OCI-LY3 (cell line): ENCODE measurements around the gene GLCE.

ENCODE experiments used
- H2AFZ ChIP-seq: fragments of 200-600, 300-600 bp; shearing (Covaris generic); 2 replicates; pipeline ENCODE4 v1.6.0; 2014; ENCODE audit warnings: antibody characterized with exemption, low read depth, low read length
- H3K27ac ChIP-seq: fragments of 200-600, 300-600 bp; sonication (generic); 2 replicates; pipeline ENCODE4 v1.5.1; 2014; ENCODE audit warnings: mild to moderate bottlenecking, low read length, moderate library complexity, mixed read lengths
- H3K27me3 ChIP-seq: fragments of 200-600, 300-600 bp; sonication (generic); 2 replicates; pipeline ENCODE4 v1.6.1; 2014; ENCODE audit warnings: low read depth, low read length, mixed read lengths
- H3K36me3 ChIP-seq: fragments of 200-600, 300-600 bp; sonication (generic); replicated peaks from 2 replicates; pipeline ENCODE3; 2014; ENCODE audit warnings: low read depth, low read length, mixed read lengths
- H3K4me1 ChIP-seq: fragments of 300-600, 200-600 bp; sonication (generic); 2 replicates; pipeline ENCODE4 v1.6.1; 2014; ENCODE audit warnings: low read length, mixed read lengths
- H3K4me2 ChIP-seq: fragments of 200-600, 300-600 bp; sonication (generic); 2 replicates; pipeline ENCODE4 v1.6.1; 2014; ENCODE audit warnings: low read length, mixed read lengths
- H3K4me3 ChIP-seq: fragments of 300-600, 200-600 bp; sonication (generic); 2 replicates; pipeline ENCODE4 v1.5.1; 2014; ENCODE audit warnings: antibody characterized with exemption, mild to moderate bottlenecking, low read length, moderate library complexity
- H3K79me2 ChIP-seq: fragments of 300-600, 200-600 bp; shearing (Covaris generic); 2 replicates; pipeline ENCODE4 v1.6.1; 2014; ENCODE audit warnings: mild to moderate bottlenecking, low read length, mixed read lengths
- H3K9ac ChIP-seq: fragments of 300-600, 200-600 bp; shearing (Covaris generic); 2 replicates; pipeline ENCODE4 v1.6.0; 2014; ENCODE audit warnings: mild to moderate bottlenecking, low read length, moderate library complexity
- H3K9me3 ChIP-seq: fragments of 200-600, 300-600 bp; shearing (Covaris generic); 2 replicates; pipeline ENCODE4 v1.6.1; 2014; ENCODE audit warnings: low read length, mixed read lengths; ENCODE audit not compliant: insufficient read depth
- H4K20me1 ChIP-seq: fragments of 200-600, 300-600 bp; sonication (generic); 2 replicates; pipeline ENCODE4 v1.6.1; 2016; ENCODE audit warnings: low read length, mixed read lengths; ENCODE audit not compliant: insufficient read depth
- EZH2phosphoT487 ChIP-seq: fragments of 200-600 bp; shearing (Covaris generic); IDR thresholded peaks from 2 replicates; pipeline ENCODE4 v1.6.1; 2018; ENCODE audit warnings: antibody characterized with exemption, mixed run types, low read depth
- TF ChIP-seq, protein P1 (sequence below): fragments of 200-600, 300-600 bp; sonication (generic); IDR thresholded peaks from 2 replicates; pipeline ENCODE4 v1.5.1; 2014; ENCODE audit warnings: antibody characterized with exemption, low read length, low read depth

GLCE gene

DNA sequence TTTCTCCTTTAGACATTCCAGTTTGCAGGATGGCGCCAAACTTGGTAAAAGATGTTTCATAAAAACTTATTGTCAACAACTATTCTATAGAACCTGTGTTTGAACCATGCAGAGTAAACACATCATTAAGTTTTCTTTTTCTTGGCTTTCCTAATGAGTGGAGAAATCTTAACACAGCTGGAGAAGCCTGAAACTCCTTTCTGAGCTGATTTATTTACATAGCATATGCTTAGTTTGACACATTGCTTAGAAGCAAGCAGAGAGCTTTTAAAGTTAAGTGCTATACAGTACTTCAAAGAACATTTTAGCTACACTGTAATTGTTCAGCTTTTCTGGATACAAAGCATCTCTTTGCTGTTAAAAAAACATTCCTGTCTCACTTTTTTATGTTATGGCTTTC, 77.3 kb downstream of the GLCE start:
- Histone ChIP-seq H2AFZ (no peak overlapping the region), H3K27ac (no peak overlapping the region), H3K9me3 (no peaks in the 10 kb centered on the region), H3K79me2 (no peaks in the 10 kb centered on the region), H3K4me3 (no peak overlapping the region), H3K4me2 (no peak overlapping the region), H3K9ac (no peak overlapping the region), H3K36me3 (no peaks in the 10 kb centered on the region), H3K4me1 (no peaks in the 10 kb centered on the region), H3K27me3 (no peaks in the 10 kb centered on the region), H4K20me1 (no peaks in the 10 kb centered on the region)
- TF ChIP-seq, protein P1, sequence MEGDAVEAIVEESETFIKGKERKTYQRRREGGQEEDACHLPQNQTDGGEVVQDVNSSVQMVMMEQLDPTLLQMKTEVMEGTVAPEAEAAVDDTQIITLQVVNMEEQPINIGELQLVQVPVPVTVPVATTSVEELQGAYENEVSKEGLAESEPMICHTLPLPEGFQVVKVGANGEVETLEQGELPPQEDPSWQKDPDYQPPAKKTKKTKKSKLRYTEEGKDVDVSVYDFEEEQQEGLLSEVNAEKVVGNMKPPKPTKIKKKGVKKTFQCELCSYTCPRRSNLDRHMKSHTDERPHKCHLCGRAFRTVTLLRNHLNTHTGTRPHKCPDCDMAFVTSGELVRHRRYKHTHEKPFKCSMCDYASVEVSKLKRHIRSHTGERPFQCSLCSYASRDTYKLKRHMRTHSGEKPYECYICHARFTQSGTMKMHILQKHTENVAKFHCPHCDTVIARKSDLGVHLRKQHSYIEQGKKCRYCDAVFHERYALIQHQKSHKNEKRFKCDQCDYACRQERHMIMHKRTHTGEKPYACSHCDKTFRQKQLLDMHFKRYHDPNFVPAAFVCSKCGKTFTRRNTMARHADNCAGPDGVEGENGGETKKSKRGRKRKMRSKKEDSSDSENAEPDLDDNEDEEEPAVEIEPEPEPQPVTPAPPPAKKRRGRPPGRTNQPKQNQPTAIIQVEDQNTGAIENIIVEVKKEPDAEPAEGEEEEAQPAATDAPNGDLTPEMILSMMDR: no peak
- TF ChIP-seq EZH2phosphoT487: no peak

DNA sequence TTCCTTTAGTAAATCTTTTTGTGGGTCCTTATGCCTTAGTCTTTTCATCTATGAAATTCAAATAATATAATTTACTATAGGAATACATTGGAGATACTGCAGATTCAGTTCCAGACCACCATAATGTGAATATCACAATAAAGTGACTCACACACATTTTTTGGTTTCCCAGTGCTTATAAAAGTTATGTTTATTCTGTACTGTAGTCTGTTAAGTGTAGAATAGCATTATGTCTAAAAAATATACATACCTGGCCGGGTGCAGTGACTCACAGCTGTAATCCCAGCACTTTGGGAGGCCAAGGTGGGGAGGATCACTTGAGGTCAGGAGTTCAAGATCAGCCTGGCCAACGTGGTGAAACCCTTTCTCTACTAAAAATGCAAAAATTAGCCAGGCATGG, 84.4 kb downstream of the GLCE start:
- no peaks in the 10 kb centered on the region for H3K9me3 ChIP-seq
- no peak overlapping the region for H3K4me2 ChIP-seq
- H3K36me3 ChIP-seq: no peaks in the 10 kb centered on the region
- no peaks in the 10 kb centered on the region for H3K4me1 ChIP-seq
- no peaks in the 10 kb centered on the region for H3K27me3 ChIP-seq
- TF ChIP-seq EZH2phosphoT487: no peak
- TF ChIP-seq, protein P1: no peak
- H2AFZ ChIP-seq: no peak overlapping the region
- no peak overlapping the region for H3K9ac ChIP-seq
- H3K27ac ChIP-seq: no peak overlapping the region
- no peak overlapping the region for H3K4me3 ChIP-seq
- no peaks in the 10 kb centered on the region for H4K20me1 ChIP-seq
- no peaks in the 10 kb centered on the region for H3K79me2 ChIP-seq

DNA sequence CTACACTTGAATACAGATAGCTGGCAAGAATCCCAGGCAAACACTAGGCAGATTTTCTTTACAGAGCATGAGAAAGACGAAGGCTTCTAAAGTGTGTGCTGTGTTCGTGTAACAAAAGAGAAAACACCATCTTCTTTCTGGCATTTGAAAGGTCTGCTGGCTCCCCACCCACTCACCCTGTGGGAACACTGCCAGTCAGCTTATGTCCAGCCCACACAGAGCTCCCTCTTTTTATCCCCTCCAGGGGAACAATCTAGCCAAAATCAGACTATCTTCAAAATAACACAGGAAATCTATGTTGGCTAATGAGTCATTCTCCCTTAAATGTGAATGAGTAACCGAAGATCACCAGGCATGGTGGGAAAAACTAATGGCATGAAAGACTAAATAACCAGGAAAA, 92.7 kb downstream of the GLCE start:
- Histone ChIP-seq H3K36me3 (no peaks in the 10 kb centered on the region), H3K9me3 (no peaks in the 10 kb centered on the region), H3K27ac (no peak overlapping the region), H4K20me1 (no peaks in the 10 kb centered on the region), H3K27me3 (no peaks in the 10 kb centered on the region), H2AFZ (no peak overlapping the region), H3K4me1 (no peaks in the 10 kb centered on the region), H3K9ac (no peak overlapping the region), H3K79me2 (no peaks in the 10 kb centered on the region), H3K4me2 (no peak overlapping the region), H3K4me3 (no peak overlapping the region)
- no peak for TF ChIP-seq EZH2phosphoT487
- TF ChIP-seq, protein P1: no peak

DNA sequence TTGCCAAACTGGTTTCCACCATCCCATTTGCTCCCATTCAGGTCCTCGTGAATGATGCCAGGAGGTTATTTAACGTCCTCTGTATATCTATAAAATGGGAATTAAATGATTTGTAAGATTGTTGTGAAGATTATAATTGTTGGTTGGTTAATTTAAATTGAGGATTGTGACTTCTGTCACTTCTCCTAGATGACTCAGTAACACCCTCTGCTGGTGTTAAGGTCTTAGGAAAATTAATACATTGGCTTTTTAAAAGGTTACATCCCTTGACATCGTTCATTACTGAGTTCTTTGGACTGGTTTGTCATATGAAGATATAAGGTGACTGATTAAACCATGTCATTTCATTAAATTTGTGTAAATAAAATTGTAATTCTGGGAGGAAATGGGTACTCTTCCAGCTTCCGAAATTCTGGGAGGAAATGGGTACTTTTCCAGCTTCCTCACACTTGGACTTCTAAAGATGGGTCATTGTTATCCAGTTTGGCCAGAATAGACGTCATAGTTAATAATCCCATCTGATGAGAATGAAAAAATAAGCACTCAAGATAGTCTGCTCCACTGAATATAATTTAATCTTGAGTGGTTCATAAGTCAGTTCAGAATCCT, 105.0 kb downstream of the GLCE start:
- Histone ChIP-seq H3K9me3 (no peaks in the 10 kb centered on the region), H3K27me3 (no peaks in the 10 kb centered on the region), H3K36me3 (no peaks in the 10 kb centered on the region), H3K4me3 (no peak overlapping the region), H4K20me1 (no peaks in the 10 kb centered on the region), H3K4me2 (no peak overlapping the region), H3K4me1 (no peaks in the 10 kb centered on the region), H3K79me2 (no peaks in the 10 kb centered on the region), H3K9ac (no peak overlapping the region), H2AFZ (no peak overlapping the region), H3K27ac (no peak overlapping the region)
- no peak for TF ChIP-seq EZH2phosphoT487
- TF ChIP-seq, protein P1: peak; percentile 78
